WI38 (cell line): ENCODE data around the gene LRRC41.

Source experiments
- H3K4me3 ChIP-seq: 2 replicates; pipeline ENCODE4 v1.5.1; 2011; ENCODE audit warnings: low read depth, mild to moderate bottlenecking, control low read depth, low read length
- TF ChIP-seq, protein P1 (sequence below): IDR thresholded peaks from 2 replicates; pipeline ENCODE4 v1.5.1; 2012; ENCODE audit warnings: low read depth, mild to moderate bottlenecking, control low read depth, low read length

LRRC41 gene

DNA sequence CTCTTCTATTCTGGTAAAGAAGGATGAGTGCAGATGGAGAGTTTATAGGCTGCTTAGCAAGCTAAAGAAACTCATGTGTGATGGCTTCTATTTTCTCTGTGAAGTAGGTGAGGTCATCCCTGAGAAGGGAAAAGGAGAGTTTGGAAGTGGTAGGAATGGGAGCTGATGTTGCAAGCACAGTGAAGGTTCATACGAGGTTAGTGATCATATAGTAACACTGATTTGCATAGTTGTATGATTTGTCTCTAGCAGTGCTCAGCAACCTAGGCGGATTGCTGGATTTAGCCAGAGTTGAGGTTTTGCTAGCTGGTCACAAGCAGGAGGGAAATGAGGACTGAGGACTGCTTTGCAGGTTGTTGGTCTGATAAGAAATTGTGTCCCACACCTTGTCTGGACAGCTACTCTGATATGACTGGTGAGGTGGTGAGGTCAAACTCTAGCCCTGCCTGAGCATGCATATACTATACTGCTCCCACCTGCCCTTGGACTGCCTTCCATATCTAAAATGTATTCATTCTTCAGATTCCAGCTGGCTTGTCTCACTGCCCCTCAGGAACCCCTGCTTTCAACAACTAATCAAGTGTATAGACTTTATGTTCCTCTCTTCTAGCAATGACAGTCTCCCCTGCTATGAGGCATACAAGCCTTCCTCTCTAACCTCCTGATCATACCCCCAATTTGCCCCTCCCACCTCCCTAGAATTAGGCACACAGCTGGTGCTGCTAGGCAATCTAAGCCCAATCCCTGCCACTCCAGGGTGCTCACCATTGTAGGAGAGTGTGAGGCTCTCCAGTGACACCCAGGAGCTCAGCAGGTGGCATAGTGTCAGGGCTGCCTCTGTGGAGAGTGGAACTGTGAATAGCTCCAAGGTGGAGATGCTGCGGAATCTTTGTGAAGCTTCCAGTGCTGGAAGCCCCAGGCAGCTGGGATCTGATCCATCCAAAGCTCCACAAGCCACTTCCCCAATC, 18.5 kb downstream of the LRRC41 start:
- H3K4me3 ChIP-seq: no peak overlapping the region
- TF ChIP-seq, protein P1, sequence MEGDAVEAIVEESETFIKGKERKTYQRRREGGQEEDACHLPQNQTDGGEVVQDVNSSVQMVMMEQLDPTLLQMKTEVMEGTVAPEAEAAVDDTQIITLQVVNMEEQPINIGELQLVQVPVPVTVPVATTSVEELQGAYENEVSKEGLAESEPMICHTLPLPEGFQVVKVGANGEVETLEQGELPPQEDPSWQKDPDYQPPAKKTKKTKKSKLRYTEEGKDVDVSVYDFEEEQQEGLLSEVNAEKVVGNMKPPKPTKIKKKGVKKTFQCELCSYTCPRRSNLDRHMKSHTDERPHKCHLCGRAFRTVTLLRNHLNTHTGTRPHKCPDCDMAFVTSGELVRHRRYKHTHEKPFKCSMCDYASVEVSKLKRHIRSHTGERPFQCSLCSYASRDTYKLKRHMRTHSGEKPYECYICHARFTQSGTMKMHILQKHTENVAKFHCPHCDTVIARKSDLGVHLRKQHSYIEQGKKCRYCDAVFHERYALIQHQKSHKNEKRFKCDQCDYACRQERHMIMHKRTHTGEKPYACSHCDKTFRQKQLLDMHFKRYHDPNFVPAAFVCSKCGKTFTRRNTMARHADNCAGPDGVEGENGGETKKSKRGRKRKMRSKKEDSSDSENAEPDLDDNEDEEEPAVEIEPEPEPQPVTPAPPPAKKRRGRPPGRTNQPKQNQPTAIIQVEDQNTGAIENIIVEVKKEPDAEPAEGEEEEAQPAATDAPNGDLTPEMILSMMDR: no peak

DNA sequence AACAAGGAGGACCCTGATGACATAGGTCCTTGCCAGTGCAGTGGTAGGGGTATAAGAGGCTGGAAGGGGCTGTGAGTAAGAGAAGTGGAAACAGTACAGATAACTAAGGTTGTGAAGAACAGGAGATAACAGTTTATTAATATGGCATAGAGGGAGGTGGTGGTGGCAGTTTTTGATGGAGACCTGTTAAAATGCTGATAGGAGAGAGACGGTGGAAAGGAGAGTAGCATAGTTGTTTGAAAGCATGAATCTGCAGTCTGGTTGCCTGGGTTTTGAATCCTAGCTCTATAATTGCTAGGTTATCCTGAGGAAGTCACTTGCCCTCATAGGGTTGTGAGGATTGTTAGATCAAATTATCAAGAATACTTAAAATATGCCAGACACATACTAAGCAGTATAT, 19.4 kb downstream of the LRRC41 start:
- no peak overlapping the region for H3K4me3 ChIP-seq
- TF ChIP-seq, protein P1: no peak

- H3K4me3 ChIP-seq: no peak overlapping the region
- TF ChIP-seq, protein P1: no peak
Observed at GRCh38 chr1:46281021-46281420, 22.4 kb downstream of the LRRC41 start.

- H3K4me3 ChIP-seq: no peak overlapping the region
- TF ChIP-seq, protein P1: no peak
Observed at GRCh38 chr1:46280092-46280491, 23.3 kb downstream of the LRRC41 start.

DNA sequence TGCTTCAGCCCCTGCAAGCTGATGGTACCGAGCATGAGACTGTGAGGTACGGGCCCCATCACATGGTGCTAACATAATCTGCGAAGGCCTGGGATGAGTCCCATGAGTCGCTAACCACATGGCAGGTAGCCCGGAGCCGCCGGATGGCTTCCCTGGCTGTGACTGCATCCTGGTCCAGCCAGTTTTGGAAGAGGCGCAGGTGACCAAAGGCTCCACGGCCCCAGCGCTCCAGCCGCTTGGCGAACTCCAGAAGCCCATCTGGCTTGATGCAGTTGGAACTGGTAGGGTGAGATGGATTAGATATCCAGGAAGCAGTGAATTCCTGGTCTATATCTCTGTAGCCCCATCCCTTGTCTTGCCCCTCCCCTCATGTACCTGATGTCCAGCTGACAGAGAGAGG, 24.6 kb downstream of the LRRC41 start:
- TF ChIP-seq, protein P1: no peak
- H3K4me3 ChIP-seq: no peak overlapping the region

- TF ChIP-seq, protein P1: no peak
- H3K4me3 ChIP-seq: no peak overlapping the region
Observed at GRCh38 chr1:46277658-46278373, 25.6 kb downstream of the LRRC41 start.

DNA sequence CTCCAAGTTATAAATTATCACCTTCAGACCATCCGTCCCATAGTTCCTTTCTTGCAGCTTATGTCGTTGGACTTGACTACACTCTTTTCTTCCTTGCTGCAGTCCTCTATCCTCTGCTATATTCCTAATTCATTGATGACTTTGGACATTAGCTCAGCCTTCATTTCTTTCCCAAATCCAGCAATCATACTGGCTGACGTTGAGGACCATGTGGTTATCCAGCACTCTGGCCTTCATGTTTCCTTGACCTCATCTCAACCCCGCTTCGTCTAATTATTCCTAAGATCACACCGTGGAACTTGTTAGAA, 28.4 kb downstream of the LRRC41 start:
- H3K4me3 ChIP-seq: no peak overlapping the region
- TF ChIP-seq, protein P1: no peak
